Measurements from ENCODE around the gene SLC25A13.

SLC25A13 gene

GRCh38 chr7:96199421-96199820 is 122.5 kb downstream of the SLC25A13 start:
- TF ChIP-seq FOXP2 (optimal IDR thresholded peaks at IDR 0.05; ENCODE audit: borderline replicate concordance, extremely low read depth, extremely low read length, insufficient read depth), result no peak
- no peak for TF ChIP-seq TAF1 (IDR thresholded peaks at IDR 0.05; ENCODE audit: borderline replicate concordance, insufficient read depth, low read length)

GRCh38 chr7:96198047-96198636 is 123.8 kb downstream of the SLC25A13 start:
- no peak for TF ChIP-seq REST (IDR thresholded peaks at IDR 0.05; ENCODE audit: insufficient read depth in 1 of 2, low read depth in 2 of 2, low read length in 2 of 2)
- TF ChIP-seq FOXP2 (optimal IDR thresholded peaks at IDR 0.05; ENCODE audit: borderline replicate concordance, extremely low read depth, extremely low read length, insufficient read depth), result no peak
- no peak for TF ChIP-seq POLR2AphosphoS5 (IDR thresholded peaks at IDR 0.05; ENCODE audit: low read depth, low read length)
- TF ChIP-seq SIN3A (IDR thresholded peaks at IDR 0.05; ENCODE audit: borderline replicate concordance, insufficient read depth, low read length), result no peak
- no peak for TF ChIP-seq TAF1 (IDR thresholded peaks at IDR 0.05; ENCODE audit: borderline replicate concordance, insufficient read depth, low read length)

DNA sequence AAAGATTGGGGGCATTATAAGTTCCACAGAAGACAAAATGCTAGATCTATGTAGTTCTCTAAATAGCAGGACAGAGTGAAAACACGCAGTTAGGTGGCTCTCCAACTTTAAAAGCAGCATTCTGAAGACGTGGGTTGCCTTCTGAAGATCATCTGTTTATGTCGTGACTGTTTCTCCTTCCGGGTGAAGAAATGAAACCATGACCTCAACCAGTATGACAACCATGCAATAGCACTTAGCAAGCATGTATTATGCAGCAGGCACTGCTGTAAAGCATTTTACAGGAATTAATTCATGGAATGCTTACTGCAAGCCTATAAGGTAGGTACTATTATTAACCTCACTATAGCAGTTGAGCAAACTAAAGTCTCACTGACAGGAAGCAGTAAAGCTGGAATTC is 125.2 kb downstream of the SLC25A13 start:
- TF ChIP-seq SIN3A (IDR thresholded peaks at IDR 0.05; ENCODE audit: borderline replicate concordance, insufficient read depth, low read length), result no peak
- TF ChIP-seq POLR2AphosphoS5 (IDR thresholded peaks at IDR 0.05; ENCODE audit: low read depth, low read length), result no peak
- TF ChIP-seq TAF1 (IDR thresholded peaks at IDR 0.05; ENCODE audit: borderline replicate concordance, insufficient read depth, low read length), result no peak
- no peak for TF ChIP-seq FOXP2 (optimal IDR thresholded peaks at IDR 0.05; ENCODE audit: borderline replicate concordance, extremely low read depth, extremely low read length, insufficient read depth)
- no peak for TF ChIP-seq REST (IDR thresholded peaks at IDR 0.05; ENCODE audit: insufficient read depth in 1 of 2, low read depth in 2 of 2, low read length in 2 of 2)

- TF ChIP-seq POLR2AphosphoS5 (IDR thresholded peaks at IDR 0.05; ENCODE audit: low read depth, low read length), result no peak
- no peak for TF ChIP-seq FOXP2 (optimal IDR thresholded peaks at IDR 0.05; ENCODE audit: borderline replicate concordance, extremely low read depth, extremely low read length, insufficient read depth)
- TF ChIP-seq REST (IDR thresholded peaks at IDR 0.05; ENCODE audit: insufficient read depth in 1 of 2, low read depth in 2 of 2, low read length in 2 of 2), result no peak
- no peak for TF ChIP-seq TAF1 (IDR thresholded peaks at IDR 0.05; ENCODE audit: borderline replicate concordance, insufficient read depth, low read length)
- TF ChIP-seq SIN3A (IDR thresholded peaks at IDR 0.05; ENCODE audit: borderline replicate concordance, insufficient read depth, low read length), result no peak
Measured at GRCh38 chr7:96189129-96189820, 132.6 kb downstream of the SLC25A13 start.

DNA sequence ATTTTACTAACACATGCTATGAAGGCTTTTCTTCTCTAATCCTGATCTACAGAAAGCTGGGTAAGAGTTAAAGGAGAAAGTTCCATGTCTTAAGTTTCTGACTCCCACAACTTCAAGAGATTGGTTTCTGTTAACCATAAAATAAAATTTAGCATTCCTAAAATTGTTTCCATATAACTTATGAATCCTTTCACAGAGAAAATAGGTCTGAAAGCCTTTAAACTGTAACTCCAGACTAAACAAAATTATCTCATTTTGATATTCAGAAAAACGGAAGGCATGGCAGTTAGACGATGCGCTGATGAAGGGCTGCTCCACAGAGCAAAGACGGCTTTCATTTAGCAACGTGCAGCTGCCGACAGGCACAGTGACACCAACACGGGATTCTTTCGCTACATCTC is 133.3 kb downstream of the SLC25A13 start:
- no peak for TF ChIP-seq FOXP2 (optimal IDR thresholded peaks at IDR 0.05; ENCODE audit: borderline replicate concordance, extremely low read depth, extremely low read length, insufficient read depth)
- no peak for TF ChIP-seq POLR2AphosphoS5 (IDR thresholded peaks at IDR 0.05; ENCODE audit: low read depth, low read length)
- TF ChIP-seq REST (IDR thresholded peaks at IDR 0.05; ENCODE audit: insufficient read depth in 1 of 2, low read depth in 2 of 2, low read length in 2 of 2), result no peak
- TF ChIP-seq SIN3A (IDR thresholded peaks at IDR 0.05; ENCODE audit: borderline replicate concordance, insufficient read depth, low read length), result no peak
- no peak for TF ChIP-seq TAF1 (IDR thresholded peaks at IDR 0.05; ENCODE audit: borderline replicate concordance, insufficient read depth, low read length)

Measured in PFSK-1 (cell line).